ACHN (cell line): ENCODE results near the gene EZR.
A peak's percentile ranks its signal among the peaks of the same experiment; 100 is the strongest.

ENCODE experiments used
- DNase-seq: peaks from one replicate; pipeline ENCODE4 v3.0.0-alpha.2; 2015
- in situ Hi-C: cut with HindIII; loops from 2 replicates; pipeline ENCODE4 v1.10.0; 2017; ENCODE audit warnings: low sequenced_read_pairs, low pct_ligation_motif_present, low pct_unique_long_range_greater_than_20kb

Gene EZR

GRCh38 chr6:158718461-158719046 is 100.6 kb downstream of the EZR start:
- DNase-seq: peak; percentile 12
- in situ Hi-C loops: no loop called here

GRCh38 chr6:158717341-158718330 is 101.5 kb downstream of the EZR start:
- in situ Hi-C loops: no loop called here
- DNase-seq: no peak
